ENCODE results near the gene SNRPA. TPM values are rescaled to one million over a fixed set of nuclear protein-coding genes. Genes with fewer than 3 reads are reported as not detected.
A peak's percentile ranks its signal among the peaks of the same experiment; 100 is the strongest.
"Not testable (repeated sequence)": the region's sequence is repeated elsewhere in the genome, so short reads cannot be mapped to it uniquely, and the experiment has no call there.

Gene SNRPA
- total RNA-seq, 4 donors from 2014 or later: 24.3 to 35.2 (median 27.3) TPM

DNA sequence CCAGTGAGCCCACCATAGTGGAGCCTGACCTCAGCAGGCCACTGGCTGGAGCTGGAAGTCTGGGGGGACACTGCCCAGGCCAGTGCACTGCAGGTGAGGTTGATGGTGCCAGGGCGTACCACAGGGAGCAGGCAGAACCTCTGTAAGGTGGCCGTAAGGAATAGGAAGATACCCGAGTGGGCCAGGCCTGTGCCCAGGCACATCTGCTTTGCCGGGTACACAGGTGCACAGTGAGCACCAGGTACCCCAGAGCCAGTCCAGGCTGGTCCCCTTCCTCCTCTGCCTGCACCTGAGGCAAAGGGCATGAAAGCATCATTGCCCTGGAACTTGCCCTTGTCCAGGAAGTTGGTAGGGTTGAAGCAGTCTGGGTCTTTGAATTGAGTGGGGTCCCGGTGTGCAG is 57.5 kb downstream of the SNRPA start:
- Histone ChIP-seq H3K36me3 (peaks cover 0 to 20% of the 10 kb centered on the region in 2 donors), H3K9me3 (no peaks in the 10 kb centered on the region), H3K27ac (no peak overlapping the region), H3K4me3 (no peak overlapping the region), H3K27me3 (no peaks in the 10 kb centered on the region), H3K4me1 (peaks cover 52 to 56% of the 10 kb centered on the region in 2 donors)
- TF ChIP-seq, protein P1, sequence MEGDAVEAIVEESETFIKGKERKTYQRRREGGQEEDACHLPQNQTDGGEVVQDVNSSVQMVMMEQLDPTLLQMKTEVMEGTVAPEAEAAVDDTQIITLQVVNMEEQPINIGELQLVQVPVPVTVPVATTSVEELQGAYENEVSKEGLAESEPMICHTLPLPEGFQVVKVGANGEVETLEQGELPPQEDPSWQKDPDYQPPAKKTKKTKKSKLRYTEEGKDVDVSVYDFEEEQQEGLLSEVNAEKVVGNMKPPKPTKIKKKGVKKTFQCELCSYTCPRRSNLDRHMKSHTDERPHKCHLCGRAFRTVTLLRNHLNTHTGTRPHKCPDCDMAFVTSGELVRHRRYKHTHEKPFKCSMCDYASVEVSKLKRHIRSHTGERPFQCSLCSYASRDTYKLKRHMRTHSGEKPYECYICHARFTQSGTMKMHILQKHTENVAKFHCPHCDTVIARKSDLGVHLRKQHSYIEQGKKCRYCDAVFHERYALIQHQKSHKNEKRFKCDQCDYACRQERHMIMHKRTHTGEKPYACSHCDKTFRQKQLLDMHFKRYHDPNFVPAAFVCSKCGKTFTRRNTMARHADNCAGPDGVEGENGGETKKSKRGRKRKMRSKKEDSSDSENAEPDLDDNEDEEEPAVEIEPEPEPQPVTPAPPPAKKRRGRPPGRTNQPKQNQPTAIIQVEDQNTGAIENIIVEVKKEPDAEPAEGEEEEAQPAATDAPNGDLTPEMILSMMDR (IDR thresholded peaks at IDR 0.05 in 4 of 5, conservative IDR thresholded peaks at IDR 0.05 in 1 of 5): no peak
- TF ChIP-seq POLR2A (IDR thresholded peaks at IDR 0.05): no peak
- DNase-seq: no peak
- in situ Hi-C loops (cut with MboI; ENCODE audit: low sequenced_read_pairs in 4 of 4): no loop called here
- ATAC-seq: no peak
- intact Hi-C loops (cut with DNase I; ENCODE audit: low total_unique reads): no loop called here

DNA sequence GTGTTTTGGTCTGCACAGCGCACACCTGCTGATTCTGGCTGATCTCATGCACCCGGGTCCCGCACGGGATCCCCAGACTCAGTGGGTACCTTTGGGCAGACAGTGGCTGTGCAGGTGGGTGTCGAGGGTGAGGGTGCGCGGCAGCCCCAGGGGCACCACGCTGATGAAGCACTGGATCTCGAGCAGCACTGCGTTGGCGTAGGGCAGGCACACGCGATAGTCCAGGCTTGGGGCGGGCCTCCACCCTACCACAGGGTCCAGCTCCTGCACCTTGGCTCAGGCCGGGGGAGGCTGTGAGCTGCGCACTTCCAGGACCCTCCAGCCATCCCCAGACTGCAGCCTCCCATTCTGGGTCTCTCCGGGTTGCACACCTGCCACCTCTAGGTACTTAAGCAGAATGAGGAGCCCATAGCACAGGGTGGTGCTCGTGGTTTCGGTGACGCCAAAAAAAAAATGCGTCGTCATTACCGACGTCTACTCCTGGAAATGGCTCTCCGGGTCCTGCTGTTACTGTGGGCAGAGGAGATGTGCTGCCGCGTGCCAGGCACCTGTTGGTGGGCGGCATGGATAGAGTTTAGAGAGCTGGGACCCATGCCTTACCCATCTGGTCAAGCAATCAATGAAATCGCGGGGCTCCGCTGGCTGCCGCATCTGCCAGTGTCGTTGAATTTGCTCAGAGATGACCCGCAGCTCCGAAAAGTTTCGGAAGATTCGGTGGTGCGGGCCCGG is 58.5 kb downstream of the SNRPA start:
- Histone ChIP-seq H3K4me1 (peaks cover 42 to 46% of the 10 kb centered on the region in 2 donors), H3K36me3 (peaks cover 0 to 20% of the 10 kb centered on the region in 2 donors), H3K9me3 (no peaks in the 10 kb centered on the region), H3K27ac (peak overlapping the region in 3 of 4 donors; percentile 64 to 75 (median 67)), H3K27me3 (no peaks in the 10 kb centered on the region), H3K4me3 (peak overlapping the region in 3 of 4 donors; percentile 59 to 60 (median 60))
- DNase-seq: no peak
- in situ Hi-C loops (cut with MboI; ENCODE audit: low sequenced_read_pairs in 4 of 4) (loop anchor here in 1 of 4 donors (10.0 kb wide), 1 partner anchor 55 kb away; the partner anchor contains the start of genes ACTMAP and SNRPA), intact Hi-C loops (cut with DNase I; ENCODE audit: low total_unique reads) (loop anchor here (5.0 kb wide), 1 partner anchor 323 kb away; no protein-coding TSS in a partner anchor)
- ATAC-seq: no peak
- TF ChIP-seq POLR2A (IDR thresholded peaks at IDR 0.05): no peak
- TF ChIP-seq, protein P1 (IDR thresholded peaks at IDR 0.05 in 4 of 5, conservative IDR thresholded peaks at IDR 0.05 in 1 of 5): no peak

DNA sequence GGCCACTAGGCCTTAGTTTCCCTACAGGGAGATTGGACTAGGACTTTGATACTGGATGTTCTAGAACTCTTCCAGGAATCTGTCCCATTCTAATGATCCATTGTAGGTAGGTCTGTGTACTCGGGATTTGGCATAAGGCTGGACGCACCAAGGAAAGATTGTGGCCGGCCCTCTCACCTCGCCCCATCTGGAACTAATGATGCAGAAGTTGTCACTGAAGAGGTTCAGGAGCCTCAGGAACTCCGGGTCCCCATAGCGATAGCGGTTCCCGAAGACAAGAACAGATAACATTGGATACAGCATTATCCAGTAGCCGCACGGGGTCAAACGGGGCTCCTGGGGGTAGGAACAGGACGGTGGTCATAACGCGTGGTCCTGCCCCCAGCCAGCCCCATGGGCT is 59.2 kb downstream of the SNRPA start:
- no peak for ATAC-seq
- peak overlapping the region; percentile 59 to 70 (median 60) for H3K4me3 ChIP-seq
- H3K27ac ChIP-seq: peak overlapping the region; percentile 56 to 75 (median 66)
- no peak for DNase-seq
- in situ Hi-C loops (cut with MboI; ENCODE audit: low sequenced_read_pairs in 4 of 4) (loop anchor here in 1 of 4 donors (10.0 kb wide), 1 partner anchor 55 kb away; the partner anchor contains the start of genes ACTMAP and SNRPA), intact Hi-C loops (cut with DNase I; ENCODE audit: low total_unique reads) (loop anchor here (5.0 kb wide), 1 partner anchor 322 kb away; no protein-coding TSS in a partner anchor)
- H3K36me3 ChIP-seq: peaks cover 0 to 20% of the 10 kb centered on the region in 2 donors
- peaks cover 35 to 40% of the 10 kb centered on the region in 2 donors for H3K4me1 ChIP-seq
- TF ChIP-seq, protein P1 (IDR thresholded peaks at IDR 0.05 in 4 of 5, conservative IDR thresholded peaks at IDR 0.05 in 1 of 5): no peak
- no peak for TF ChIP-seq POLR2A (IDR thresholded peaks at IDR 0.05)
- no peaks in the 10 kb centered on the region for H3K27me3 ChIP-seq
- H3K9me3 ChIP-seq: no peaks in the 10 kb centered on the region

DNA sequence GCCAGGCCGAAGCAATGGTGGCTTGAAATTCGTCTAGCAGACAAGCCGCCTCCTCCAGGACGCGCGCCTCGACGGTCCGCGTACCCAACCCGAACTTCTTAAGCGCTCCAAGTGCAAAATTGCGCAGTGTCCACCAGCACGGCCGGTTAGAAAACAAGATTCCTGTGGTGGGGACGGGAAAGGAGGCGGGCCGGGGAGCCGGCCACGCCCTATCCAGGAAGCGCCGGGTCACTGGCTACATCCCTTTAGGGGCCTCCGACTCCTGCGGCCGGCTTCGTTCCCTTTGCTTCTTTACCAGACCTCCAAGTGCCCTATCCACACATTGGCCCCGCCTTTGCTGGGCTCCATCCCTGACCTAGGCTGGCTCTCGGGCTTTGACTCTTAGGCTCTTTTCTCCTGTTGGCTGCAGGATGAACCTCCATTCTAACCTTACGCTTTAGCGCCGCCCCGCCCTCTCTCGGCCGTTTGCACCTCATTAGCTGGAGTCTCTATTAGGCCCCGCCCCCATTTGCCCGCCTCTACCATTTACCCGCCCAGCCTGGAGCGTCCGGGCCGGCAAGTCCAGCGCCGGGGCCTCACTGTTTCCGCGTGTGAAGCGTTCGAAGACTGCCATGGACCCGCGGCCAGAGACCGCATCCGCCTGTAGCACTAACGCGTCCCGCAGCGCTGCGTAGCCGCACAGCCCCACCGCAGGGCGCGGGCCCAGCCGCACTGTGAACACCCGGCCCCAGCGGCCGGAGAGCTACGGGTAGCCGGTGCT is 59.8 kb downstream of the SNRPA start:
- not testable (repeated sequence) for H3K9me3 ChIP-seq, H3K27me3 ChIP-seq
- peak; percentile 91 to 95 for ATAC-seq
- H3K36me3 ChIP-seq: peaks cover 0 to 20% of the 10 kb centered on the region in 2 donors
- H3K4me3 ChIP-seq: peak overlapping the region; percentile 59 to 70 (median 60)
- peak; percentile 52 to 74 for DNase-seq
- intact Hi-C loops (cut with DNase I; ENCODE audit: low total_unique reads): loop anchor here (5.0 kb wide), 1 partner anchor 321 kb away; no protein-coding TSS in a partner anchor
- in situ Hi-C loops (cut with MboI; ENCODE audit: low sequenced_read_pairs in 4 of 4): loop anchor here in 1 of 4 donors (10.0 kb wide), 1 partner anchor 56 kb away; the partner anchor contains the start of genes ACTMAP and SNRPA
- H3K4me1 ChIP-seq: peaks cover 28 to 33% of the 10 kb centered on the region in 2 donors
- peak overlapping the region; percentile 57 to 75 (median 66) for H3K27ac ChIP-seq

Data from gastrocnemius medialis (tissue), 4 donors.